Measurements from ENCODE around the gene RNASEH2C.

- TF ChIP-seq EZH2 (IDR thresholded peaks at IDR 0.05; ENCODE audit: low read depth): no peak
- TF ChIP-seq, protein P1, sequence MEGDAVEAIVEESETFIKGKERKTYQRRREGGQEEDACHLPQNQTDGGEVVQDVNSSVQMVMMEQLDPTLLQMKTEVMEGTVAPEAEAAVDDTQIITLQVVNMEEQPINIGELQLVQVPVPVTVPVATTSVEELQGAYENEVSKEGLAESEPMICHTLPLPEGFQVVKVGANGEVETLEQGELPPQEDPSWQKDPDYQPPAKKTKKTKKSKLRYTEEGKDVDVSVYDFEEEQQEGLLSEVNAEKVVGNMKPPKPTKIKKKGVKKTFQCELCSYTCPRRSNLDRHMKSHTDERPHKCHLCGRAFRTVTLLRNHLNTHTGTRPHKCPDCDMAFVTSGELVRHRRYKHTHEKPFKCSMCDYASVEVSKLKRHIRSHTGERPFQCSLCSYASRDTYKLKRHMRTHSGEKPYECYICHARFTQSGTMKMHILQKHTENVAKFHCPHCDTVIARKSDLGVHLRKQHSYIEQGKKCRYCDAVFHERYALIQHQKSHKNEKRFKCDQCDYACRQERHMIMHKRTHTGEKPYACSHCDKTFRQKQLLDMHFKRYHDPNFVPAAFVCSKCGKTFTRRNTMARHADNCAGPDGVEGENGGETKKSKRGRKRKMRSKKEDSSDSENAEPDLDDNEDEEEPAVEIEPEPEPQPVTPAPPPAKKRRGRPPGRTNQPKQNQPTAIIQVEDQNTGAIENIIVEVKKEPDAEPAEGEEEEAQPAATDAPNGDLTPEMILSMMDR (conservative IDR thresholded peaks at IDR 0.05): no peak
These were observed 20.6 kb upstream of the RNASEH2C start for GRCh38 chr11:65741185-65741584.

Measured in PC-9 (cell line).